Measurements from ENCODE around the gene PRKCE. TPM values are rescaled to one million over a fixed set of nuclear protein-coding genes. Genes with fewer than 3 reads are reported as not detected.
A peak's percentile ranks its signal among the peaks of the same experiment; 100 is the strongest.

The PRKCE gene
- total and polyA plus RNA-seq, 2 of the 8 experiments (the other 6 are each of a cell fraction or from before 2014, with no cell fraction given): 0.54 to 2.1 TPM

DNA sequence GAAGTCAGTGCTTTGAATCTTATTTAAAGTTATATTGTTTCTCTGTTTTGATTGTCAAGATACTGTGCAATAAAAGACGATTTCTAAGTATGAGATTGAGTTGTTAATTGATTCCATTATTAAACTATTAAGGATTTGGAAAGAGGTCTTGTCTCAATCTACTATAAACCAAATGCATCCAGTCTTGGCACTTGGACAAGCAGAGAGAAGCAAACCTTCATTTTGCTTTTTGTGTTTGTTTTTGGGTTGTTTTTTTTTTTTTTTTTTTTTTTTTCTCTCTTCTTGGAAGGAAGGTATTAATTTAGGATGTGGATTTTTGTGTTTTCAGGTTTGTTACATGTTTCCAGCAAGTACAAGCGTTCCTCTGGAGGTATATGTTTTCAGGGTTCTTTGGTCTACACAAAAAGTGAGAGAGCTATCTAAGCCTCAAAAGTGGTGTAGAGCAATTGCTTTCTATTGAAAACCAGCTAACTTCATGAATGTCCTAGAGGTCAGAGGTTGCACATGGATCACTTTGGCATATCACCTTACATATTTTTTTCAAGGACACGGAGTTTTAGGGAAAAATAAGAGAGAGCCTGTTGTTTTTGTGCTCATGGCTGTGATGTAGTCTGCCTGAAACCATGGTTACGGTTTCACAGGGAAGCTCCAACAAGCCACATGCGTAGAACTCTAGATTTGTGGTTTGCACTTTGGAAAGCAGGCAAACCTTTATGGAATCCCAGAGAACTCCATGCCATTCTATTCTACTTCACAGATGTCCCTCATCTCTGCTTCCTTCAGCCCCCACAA lies 1.8 kb downstream of the PRKCE start:
- WGBS, 2 experiments (ENCODE audit: extremely low coverage in 1 of 2, insufficient coverage in 1 of 2, insufficient read length in 1 of 2, insufficient replicate concordance in 2 of 2, low coverage in 1 of 2, low lambda C conversion rate in 2 of 2, missing lambda C conversion rate in 1 of 2): 83% methylated on average over 5 of the region's 5 CpGs; no CpG with 5 or more reads in 1 of the 2 experiments
- H3K27ac ChIP-seq (ENCODE audit: low read depth, low read length): no peak overlapping the region

More for the DNA sequence above, 1.8 kb downstream of the PRKCE start:
- Histone ChIP-seq H2AK5ac (ENCODE audit: low read depth, low read length) (no peak overlapping the region), H3K23ac (ENCODE audit: insufficient read length) (no peak overlapping the region), H3K4me1 (replicated peaks in 1 of 4; ENCODE audit: control insufficient read depth in 3 of 4, insufficient read depth in 4 of 4, low read length in 3 of 4) (peaks cover 2 to 4% (median 3%) of the 10 kb centered on the region in 4 experiments), H4K91ac (replicated peaks; ENCODE audit: insufficient read length, low read length) (no peak overlapping the region), H3K18ac (ENCODE audit: extremely low read depth, low read length) (no peak overlapping the region), H2AFZ (ENCODE audit: low read length) (no peak overlapping the region), H3K27me3 (replicated peaks in 1 of 4; ENCODE audit: control insufficient read depth in 3 of 4, extremely low read depth in 1 of 4, insufficient read depth in 3 of 4, low read length in 3 of 4) (peaks cover 31 to 65% (median 47%) of the 10 kb centered on the region in 4 experiments), H2BK15ac (ENCODE audit: low read length) (no peak overlapping the region), H2BK120ac (replicated peaks; ENCODE audit: low read depth, low read length) (no peak overlapping the region), H3K23me2 (ENCODE audit: low read depth, low read length) (peaks cover 22% of the 10 kb centered on the region), H3K79me1 (ENCODE audit: low read depth, low read length) (no peaks in the 10 kb centered on the region), H3K4me3 (ENCODE audit: extremely low read depth in 1 of 4, insufficient read depth in 2 of 4, low read depth in 3 of 4, low read length in 4 of 4) (0 out of 8 replicates have a peak overlapping the region, but pooled peaks of 1 of the 4 experiments have one; percentile 82), H2BK12ac (ENCODE audit: low read depth, low read length) (no peak overlapping the region), H4K8ac (ENCODE audit: extremely low read depth, insufficient read depth, low read length) (no peak overlapping the region), H2BK5ac (ENCODE audit: low read depth, low read length) (no peak overlapping the region), H3K9ac (replicated peaks in 1 of 4; ENCODE audit: extremely low read depth in 1 of 4, low read depth in 3 of 4, low read length in 3 of 4) (no peak overlapping the region), H3K36me3 (ENCODE audit: control insufficient read depth in 2 of 4, insufficient read depth in 4 of 4, low read length in 3 of 4) (no peaks in the 10 kb centered on the region), H3K4ac (replicated peaks; ENCODE audit: insufficient read length, low read depth, low read length) (no peak overlapping the region), H3K4me2 (ENCODE audit: insufficient read depth in 1 of 2, low read depth in 2 of 2, low read length in 2 of 2) (peak overlapping the region; percentile 95 to 97), H3K9me3 (ENCODE audit: insufficient read depth in 2 of 2, low read depth in 1 of 2, low read length in 1 of 2) (no peaks in the 10 kb centered on the region), H4K20me1 (replicated peaks in 1 of 2; ENCODE audit: control insufficient read depth in 1 of 2, insufficient read depth in 2 of 2, low read length in 2 of 2) (peaks cover 0 to 3% of the 10 kb centered on the region in 2 experiments), H3K14ac (ENCODE audit: insufficient read length) (no peak overlapping the region), H4K5ac (ENCODE audit: insufficient read length, low read depth, low read length) (no peak overlapping the region), H3K56ac (replicated peaks; ENCODE audit: insufficient read length, low read depth, low read length) (no peak overlapping the region), H2BK20ac (ENCODE audit: low read length) (no peak overlapping the region), H3K79me2 (ENCODE audit: control insufficient read depth in 1 of 2, insufficient read depth in 2 of 2, low read length in 2 of 2) (no peaks in the 10 kb centered on the region)
- ChIA-PET POLR2A (ENCODE audit: partially characterized antibody) (interaction anchor here (1.3 kb wide), 1 partner anchor 41 kb away, joined by 3 read pairs; no protein-coding TSS in a partner anchor), CTCF (ENCODE audit: partially characterized antibody) (interaction anchor here (0.7 to 2.3 kb wide), 8 partner anchors 14 to 290 kb away, joined by 3 to 8 read pairs (median 3); no protein-coding TSS in a partner anchor)
- DNase-seq (ENCODE audit: low read depth in 1 of 2, low spot score in 2 of 2): no peak
- TF ChIP-seq SIX5 (IDR thresholded peaks at IDR 0.05; ENCODE audit: low read depth, low read length): no peak
- TF ChIP-seq BACH1 (IDR thresholded peaks at IDR 0.05; ENCODE audit: low read length): no peak
- no peak for TF ChIP-seq SP1 (IDR thresholded peaks at IDR 0.05; ENCODE audit: low read depth, low read length)
- no peak for FAIRE-seq
